GM12875 (cell line): Measurements from ENCODE around the gene TLE1.
"Not testable (repeated sequence)": the region's sequence is repeated elsewhere in the genome, so short reads cannot be mapped to it uniquely, and the experiment has no call there.

Experiments
- H3K4me3 ChIP-seq: one replicate; pipeline ENCODE4 v1.5.1; 2011; ENCODE audit warnings: low read depth, low read length, control low read depth
- CTCF ChIP-seq: IDR thresholded peaks from 2 replicates; pipeline ENCODE4 v1.5.1; 2011; ENCODE audit warnings: low read depth, mild to moderate bottlenecking, control low read depth, inconsistent platforms, low read length, moderate library complexity, borderline replicate concordance; ENCODE audit not compliant: insufficient read depth

TLE1 gene

GRCh38 chr9:81650586-81651515 is 38.5 kb downstream of the TLE1 start:
- no peak for TF ChIP-seq CTCF
- H3K4me3 ChIP-seq, result no peak overlapping the region

GRCh38 chr9:81649475-81650240 is 39.7 kb downstream of the TLE1 start:
- no peak for TF ChIP-seq CTCF
- H3K4me3 ChIP-seq, result no peak overlapping the region

DNA sequence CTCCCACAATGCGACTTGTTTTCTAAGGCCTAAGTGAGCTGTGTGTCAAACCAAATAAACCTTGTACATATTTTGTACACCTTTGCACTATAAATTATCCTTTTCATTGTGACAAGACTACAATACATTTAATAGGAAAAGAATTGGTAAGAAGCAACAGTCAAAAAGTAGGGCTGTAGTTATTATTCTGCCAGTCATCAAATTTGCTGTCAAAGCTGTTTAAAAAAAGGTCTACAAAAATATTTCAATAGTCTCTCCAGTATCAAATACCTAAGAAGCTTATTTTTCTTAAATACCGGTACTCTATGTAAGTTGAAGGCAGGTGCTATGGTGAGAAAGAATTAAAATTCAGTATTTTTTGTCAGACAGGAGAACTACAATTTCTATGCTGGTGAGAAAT is 40.5 kb downstream of the TLE1 start:
- no peak for TF ChIP-seq CTCF
- H3K4me3 ChIP-seq, result no peak overlapping the region

GRCh38 chr9:81646337-81646736 is 43.0 kb downstream of the TLE1 start:
- H3K4me3 ChIP-seq, result no peak overlapping the region

GRCh38 chr9:81644513-81644912 is 44.8 kb downstream of the TLE1 start:
- H3K4me3 ChIP-seq, result not testable (repeated sequence)

More at GRCh38 chr9:81646337-81646736, 43.0 kb downstream of the TLE1 start:
- TF ChIP-seq CTCF, result no peak

- TF ChIP-seq CTCF, result no peak
- H3K4me3 ChIP-seq, result no peak overlapping the region
These were observed 52.1 kb downstream of the TLE1 start for GRCh38 chr9:81637276-81637675.

DNA sequence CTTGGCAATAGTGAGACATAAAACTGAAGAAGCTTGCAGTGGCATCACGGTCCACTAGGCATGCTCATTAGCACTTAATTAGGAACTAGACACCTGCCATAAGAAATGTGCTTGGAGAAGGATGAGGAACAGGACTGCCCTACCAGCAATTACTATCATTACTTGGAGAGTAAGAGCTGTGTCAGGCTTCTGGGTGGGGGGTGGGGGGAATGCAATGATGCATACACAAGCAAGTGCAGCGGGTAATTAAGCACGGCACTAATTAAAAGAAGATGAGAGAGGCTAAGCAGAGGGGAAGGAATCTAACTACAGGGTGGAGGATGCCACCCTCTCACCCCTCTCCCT is 53.1 kb downstream of the TLE1 start:
- no peak for TF ChIP-seq CTCF
- no peak overlapping the region for H3K4me3 ChIP-seq
